HUES6 (cell line): ENCODE measurements around the gene UBE2V1.
"Not testable (repeated sequence)": the region's sequence is repeated elsewhere in the genome, so short reads cannot be mapped to it uniquely, and the experiment has no call there.

Experiments used
- H3K27ac ChIP-seq: 2 replicates; pipeline ENCODE4 v1.7.0; 2013; ENCODE audit warnings: low read depth, mild to moderate bottlenecking, low read length, inconsistent platforms
- H3K27me3 ChIP-seq: 2 replicates; pipeline ENCODE4 v1.6.1; 2013; ENCODE audit warnings: low read length; ENCODE audit not compliant: control insufficient read depth, insufficient read depth
- H3K36me3 ChIP-seq: 2 replicates; pipeline ENCODE4 v1.6.1; 2013; ENCODE audit warnings: low read length; ENCODE audit not compliant: control insufficient read depth, insufficient read depth
- H3K4me1 ChIP-seq: 2 replicates; pipeline ENCODE4 v1.6.1; 2013; ENCODE audit warnings: low read length; ENCODE audit not compliant: control insufficient read depth, insufficient read depth
- H3K4me3 ChIP-seq: 2 replicates; pipeline ENCODE4 v1.5.1; 2013; ENCODE audit warnings: low read depth, low read length
- H3K9ac ChIP-seq: one replicate; pipeline ENCODE4 v1.6.1; 2013; ENCODE audit warnings: mild to moderate bottlenecking, low read length
- H3K9me3 ChIP-seq: 2 replicates; pipeline ENCODE4 v1.6.1; 2013; ENCODE audit warnings: low read depth, low read length; ENCODE audit not compliant: control insufficient read depth, insufficient read depth

Gene UBE2V1

GRCh38 chr20:50145566-50145965, 32.6 kb upstream of the UBE2V1 start:
- no peak overlapping the region for H3K9ac ChIP-seq
- no peak overlapping the region for H3K27ac ChIP-seq
- peaks cover 37% of the 10 kb centered on the region for H3K4me1 ChIP-seq
- H3K4me3 ChIP-seq, result no peak overlapping the region
- H3K9me3 ChIP-seq, result no peaks in the 10 kb centered on the region
- peaks cover 57% of the 10 kb centered on the region for H3K36me3 ChIP-seq
- H3K27me3 ChIP-seq, result no peaks in the 10 kb centered on the region

- Histone ChIP-seq H3K27ac (no peak overlapping the region), H3K9ac (no peak overlapping the region), H3K27me3 (no peaks in the 10 kb centered on the region), H3K9me3 (no peaks in the 10 kb centered on the region), H3K36me3 (peaks cover 57% of the 10 kb centered on the region), H3K4me3 (no peak overlapping the region), H3K4me1 (peaks cover 32% of the 10 kb centered on the region)
Observed at GRCh38 chr20:50144362-50144761, 31.4 kb upstream of the UBE2V1 start.

DNA sequence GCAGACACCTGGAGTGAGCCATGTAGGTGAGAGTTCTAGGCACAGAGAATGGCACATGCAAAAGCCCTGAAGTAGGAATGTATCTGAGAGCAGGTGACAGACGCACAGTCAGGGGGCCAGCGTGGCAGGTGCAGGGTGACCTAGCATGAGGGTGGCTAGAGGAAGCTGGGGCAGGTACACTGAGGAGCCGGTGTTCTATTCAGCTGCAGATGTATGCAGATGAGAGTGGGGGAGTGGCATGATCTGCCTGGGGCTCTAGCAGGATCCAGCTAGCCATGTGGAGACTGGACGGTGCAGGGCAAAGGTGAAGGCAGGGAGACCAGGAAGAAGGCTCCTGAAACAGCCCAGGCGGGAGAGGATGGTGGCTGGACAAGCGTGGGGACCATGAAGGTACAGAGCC, 29.9 kb upstream of the UBE2V1 start:
- Histone ChIP-seq H3K4me1 (peaks cover 37% of the 10 kb centered on the region), H3K36me3 (peaks cover 48% of the 10 kb centered on the region), H3K27ac (no peak overlapping the region)

GRCh38 chr20:50141811-50142561, 29.0 kb upstream of the UBE2V1 start:
- H3K9ac ChIP-seq, result no peak overlapping the region
- no peak overlapping the region for H3K4me3 ChIP-seq
- no peaks in the 10 kb centered on the region for H3K27me3 ChIP-seq
- peaks cover 31% of the 10 kb centered on the region for H3K4me1 ChIP-seq
- peaks cover 50% of the 10 kb centered on the region for H3K36me3 ChIP-seq
- H3K27ac ChIP-seq, result no peak overlapping the region
- no peaks in the 10 kb centered on the region for H3K9me3 ChIP-seq

More for the DNA sequence above, 29.9 kb upstream of the UBE2V1 start:
- Histone ChIP-seq H3K27me3 (no peaks in the 10 kb centered on the region), H3K4me3 (peak overlapping the region; percentile 11; the same call in 1 of the 2 replicates), H3K9me3 (no peaks in the 10 kb centered on the region), H3K9ac (no peak overlapping the region)

GRCh38 chr20:50141018-50141675, 28.2 kb upstream of the UBE2V1 start:
- no peak overlapping the region for H3K9ac ChIP-seq
- peaks cover 48% of the 10 kb centered on the region for H3K36me3 ChIP-seq
- peaks cover 23% of the 10 kb centered on the region for H3K4me1 ChIP-seq
- no peaks in the 10 kb centered on the region for H3K27me3 ChIP-seq
- H3K9me3 ChIP-seq, result no peaks in the 10 kb centered on the region
- no peak overlapping the region for H3K27ac ChIP-seq
- no peak overlapping the region for H3K4me3 ChIP-seq

- H3K36me3 ChIP-seq, result peaks cover 51% of the 10 kb centered on the region
- H3K27me3 ChIP-seq, result no peaks in the 10 kb centered on the region
- H3K27ac ChIP-seq, result no peak overlapping the region
- H3K9ac ChIP-seq, result no peak overlapping the region
- peaks cover 19% of the 10 kb centered on the region for H3K4me1 ChIP-seq
- H3K9me3 ChIP-seq, result no peaks in the 10 kb centered on the region
- no peak overlapping the region for H3K4me3 ChIP-seq
Observed at GRCh38 chr20:50140339-50140859, 27.4 kb upstream of the UBE2V1 start.

DNA sequence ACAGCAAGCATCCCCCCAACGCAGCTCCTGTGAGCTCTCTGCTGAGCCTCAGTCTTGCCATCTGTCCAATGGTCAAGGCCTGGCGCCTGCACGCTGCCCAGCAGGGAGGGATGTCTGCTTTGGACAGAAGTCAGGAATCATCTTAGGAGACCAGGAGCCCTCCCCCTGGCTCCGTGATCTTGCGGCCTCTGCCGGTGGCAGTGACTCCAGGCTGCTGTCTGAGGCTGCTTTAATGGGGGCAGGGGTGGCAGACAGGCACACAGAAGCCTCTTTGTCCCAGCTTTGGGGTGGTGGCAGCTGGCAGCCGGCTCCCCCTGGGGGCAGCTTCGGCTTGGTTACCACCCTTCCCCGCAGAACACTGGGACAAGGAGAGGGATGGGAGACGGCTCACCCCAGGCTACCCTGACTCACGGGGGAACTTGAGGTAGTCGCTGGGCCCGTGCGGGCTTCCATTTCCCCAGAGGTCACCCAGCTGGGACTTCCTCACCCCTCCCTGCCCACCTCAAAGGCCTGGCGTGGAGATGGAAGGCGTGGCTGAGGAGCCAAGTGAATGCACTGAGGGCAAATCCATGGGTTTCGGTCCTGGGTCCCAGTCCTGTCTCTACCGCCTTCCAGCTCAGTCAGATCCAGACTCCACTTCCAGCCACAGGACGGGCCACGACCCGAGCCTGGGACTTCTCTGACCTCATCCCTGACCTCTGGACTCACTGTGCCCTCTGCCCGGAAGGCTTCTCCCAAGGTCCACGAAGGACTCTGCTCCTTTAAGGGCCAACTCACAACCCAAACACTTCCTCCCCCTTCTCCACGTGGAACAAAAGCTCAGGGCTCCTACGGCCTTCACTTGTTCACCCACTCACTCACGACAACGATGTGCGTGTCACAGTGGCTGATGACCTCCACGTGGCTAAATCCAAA, 25.8 kb upstream of the UBE2V1 start:
- Histone ChIP-seq H3K4me3 (no peak overlapping the region), H3K27me3 (no peaks in the 10 kb centered on the region), H3K4me1 (peaks cover 19% of the 10 kb centered on the region), H3K27ac (no peak overlapping the region), H3K9me3 (no peaks in the 10 kb centered on the region), H3K9ac (no peak overlapping the region), H3K36me3 (peaks cover 60% of the 10 kb centered on the region)

GRCh38 chr20:50138120-50138478, 25.1 kb upstream of the UBE2V1 start:
- H3K4me1 ChIP-seq, result peaks cover 15% of the 10 kb centered on the region

GRCh38 chr20:50137702-50138101, 24.8 kb upstream of the UBE2V1 start:
- H3K27ac ChIP-seq, H3K4me3 ChIP-seq, H3K9ac ChIP-seq, H3K9me3 ChIP-seq, H3K27me3 ChIP-seq: not testable (repeated sequence)
- peaks cover 60% of the 10 kb centered on the region for H3K36me3 ChIP-seq
- H3K4me1 ChIP-seq, result peaks cover 11% of the 10 kb centered on the region

More at GRCh38 chr20:50138120-50138478, 25.1 kb upstream of the UBE2V1 start:
- H3K4me3 ChIP-seq, result no peak overlapping the region
- H3K27ac ChIP-seq, result no peak overlapping the region
- no peak overlapping the region for H3K9ac ChIP-seq
- H3K36me3 ChIP-seq, result peaks cover 60% of the 10 kb centered on the region
- H3K9me3 ChIP-seq, result no peaks in the 10 kb centered on the region
- H3K27me3 ChIP-seq, result no peaks in the 10 kb centered on the region

GRCh38 chr20:50136822-50137599, 24.1 kb upstream of the UBE2V1 start:
- H3K9me3 ChIP-seq, result no peaks in the 10 kb centered on the region

More at GRCh38 chr20:50136822-50137599, 24.1 kb upstream of the UBE2V1 start:
- Histone ChIP-seq H3K36me3 (peaks cover 61% of the 10 kb centered on the region), H3K4me1 (peaks cover 7% of the 10 kb centered on the region; the same call in 1 of the 2 replicates), H3K4me3 (no peak overlapping the region), H3K9ac (no peak overlapping the region), H3K27me3 (no peaks in the 10 kb centered on the region), H3K27ac (no peak overlapping the region)
